ENCODE measurements around the gene FYB1. TPM values are rescaled to one million over a fixed set of nuclear protein-coding genes. Genes with fewer than 3 reads are reported as not detected.

Gene FYB1
- total RNA-seq, 1 experiment from 2014 or later, result 0.12 TPM

DNA sequence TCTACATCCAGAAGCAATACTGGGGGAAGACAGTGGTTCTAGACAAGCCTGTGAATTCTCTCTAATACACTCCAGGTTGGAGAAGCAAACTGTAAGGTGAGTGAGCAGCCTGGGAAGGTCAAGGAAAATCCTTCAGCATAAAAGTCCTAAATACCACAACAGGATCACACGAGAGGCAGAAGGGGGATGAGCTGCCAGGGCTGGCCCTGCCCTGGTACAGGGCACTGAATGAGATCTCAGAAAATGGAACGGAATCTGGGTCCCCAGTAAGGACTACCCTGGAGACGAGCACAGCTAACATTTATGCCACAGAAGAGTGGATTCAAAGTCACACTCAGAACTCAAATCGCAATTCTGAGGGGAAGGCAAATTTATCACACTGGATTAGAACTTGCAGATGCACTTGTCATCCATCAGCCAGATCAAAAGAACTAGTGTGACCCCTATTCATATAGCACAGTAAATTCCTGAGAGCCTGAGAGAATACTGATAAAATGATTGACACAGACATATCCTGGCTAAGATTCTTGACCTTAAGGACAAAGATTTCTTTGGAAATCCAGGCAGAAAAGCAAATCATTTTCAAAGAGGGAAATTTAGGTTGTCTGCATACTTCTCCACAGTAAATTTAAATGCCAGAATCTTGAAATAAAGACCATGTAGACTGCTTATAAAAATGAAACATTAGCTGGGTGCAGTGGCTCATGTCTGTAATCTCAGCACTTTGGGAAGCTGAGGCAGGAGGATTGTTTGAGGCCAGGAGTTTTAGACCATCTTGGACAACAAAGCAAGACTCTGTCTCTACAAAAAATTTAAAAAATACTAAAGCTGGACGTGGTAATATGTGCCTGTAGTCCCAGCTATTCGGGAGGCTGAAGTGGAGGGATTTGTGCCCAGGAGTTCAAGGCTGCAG, 25.6 kb downstream of the FYB1 start:
- Mint-ChIP-seq H3K27me3 (ENCODE audit: insufficient read depth, unreplicated experiment) (no peaks in the 10 kb centered on the region), H3K4me1 (ENCODE audit: insufficient read depth, unreplicated experiment) (peaks cover 31% of the 10 kb centered on the region), H3K36me3 (ENCODE audit: insufficient read depth, unreplicated experiment) (no peaks in the 10 kb centered on the region), H3K9me3 (ENCODE audit: unreplicated experiment) (no peaks in the 10 kb centered on the region), H3K4me3 (ENCODE audit: unreplicated experiment) (no peak overlapping the region), H3K27ac (ENCODE audit: low read depth, unreplicated experiment) (no peak overlapping the region)
- ChIA-PET POLR2A (interaction anchor here (1.0 to 1.8 kb wide), 5 partner anchors 12 to 192 kb away, joined by 3 to 8 read pairs (median 3); no protein-coding TSS in a partner anchor), CTCF (interaction anchor here (0.5 to 3.8 kb wide), 7 partner anchors 16 to 698 kb away, joined by 3 to 20 read pairs (median 3); no protein-coding TSS in a partner anchor)
- TF ChIP-seq, protein P1, sequence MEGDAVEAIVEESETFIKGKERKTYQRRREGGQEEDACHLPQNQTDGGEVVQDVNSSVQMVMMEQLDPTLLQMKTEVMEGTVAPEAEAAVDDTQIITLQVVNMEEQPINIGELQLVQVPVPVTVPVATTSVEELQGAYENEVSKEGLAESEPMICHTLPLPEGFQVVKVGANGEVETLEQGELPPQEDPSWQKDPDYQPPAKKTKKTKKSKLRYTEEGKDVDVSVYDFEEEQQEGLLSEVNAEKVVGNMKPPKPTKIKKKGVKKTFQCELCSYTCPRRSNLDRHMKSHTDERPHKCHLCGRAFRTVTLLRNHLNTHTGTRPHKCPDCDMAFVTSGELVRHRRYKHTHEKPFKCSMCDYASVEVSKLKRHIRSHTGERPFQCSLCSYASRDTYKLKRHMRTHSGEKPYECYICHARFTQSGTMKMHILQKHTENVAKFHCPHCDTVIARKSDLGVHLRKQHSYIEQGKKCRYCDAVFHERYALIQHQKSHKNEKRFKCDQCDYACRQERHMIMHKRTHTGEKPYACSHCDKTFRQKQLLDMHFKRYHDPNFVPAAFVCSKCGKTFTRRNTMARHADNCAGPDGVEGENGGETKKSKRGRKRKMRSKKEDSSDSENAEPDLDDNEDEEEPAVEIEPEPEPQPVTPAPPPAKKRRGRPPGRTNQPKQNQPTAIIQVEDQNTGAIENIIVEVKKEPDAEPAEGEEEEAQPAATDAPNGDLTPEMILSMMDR (IDR thresholded peaks at IDR 0.05; ENCODE audit: unreplicated experiment), result no peak
- no TSS peak for BruUV-seq (replicated peaks)
- intact Hi-C loops (cut with micrococcal nuclease), result loop anchor here (10.0 kb wide), 1 partner anchor 119 kb away; the partner anchor contains the start of gene RICTOR
- no peak for DNase-seq (ENCODE audit: unreplicated experiment)

DNA sequence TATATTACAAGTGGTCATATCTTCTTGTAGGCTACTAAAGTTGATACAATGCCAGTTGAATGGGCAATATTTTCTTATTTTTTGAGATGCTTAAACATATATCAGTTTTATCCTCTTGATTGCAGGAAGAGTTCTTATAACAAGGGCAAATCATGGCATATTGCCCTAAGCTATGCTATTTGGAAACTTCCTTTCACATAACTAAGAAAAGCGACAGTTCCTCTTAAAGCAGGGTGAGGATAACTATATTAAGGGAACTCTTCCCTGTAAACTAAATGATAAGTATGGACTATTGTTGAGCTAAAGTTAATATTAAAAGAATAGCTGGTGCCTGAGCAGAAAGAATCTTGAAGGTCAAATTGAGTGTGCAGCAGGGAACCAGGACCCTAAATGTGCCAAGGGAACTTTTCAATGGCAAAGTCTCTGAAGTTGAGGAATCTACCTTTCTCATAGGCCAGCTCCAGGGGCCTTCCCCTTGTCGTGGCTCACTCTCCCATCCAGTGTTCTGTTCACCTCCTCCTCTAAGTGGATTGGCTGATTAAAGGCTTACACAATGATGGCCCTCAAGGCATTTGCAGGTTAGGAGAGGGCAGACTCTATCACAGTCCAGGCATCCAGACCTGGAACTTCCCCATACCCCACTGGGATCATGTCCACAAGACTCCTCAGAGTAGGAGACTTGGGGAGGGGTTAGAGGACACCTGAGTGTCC, 26.8 kb downstream of the FYB1 start:
- Mint-ChIP-seq H3K27ac (ENCODE audit: low read depth, unreplicated experiment) (no peak overlapping the region), H3K36me3 (ENCODE audit: insufficient read depth, unreplicated experiment) (no peaks in the 10 kb centered on the region), H3K27me3 (ENCODE audit: insufficient read depth, unreplicated experiment) (no peaks in the 10 kb centered on the region), H3K4me1 (ENCODE audit: insufficient read depth, unreplicated experiment) (peaks cover 26% of the 10 kb centered on the region), H3K4me3 (ENCODE audit: unreplicated experiment) (no peak overlapping the region), H3K9me3 (ENCODE audit: unreplicated experiment) (no peaks in the 10 kb centered on the region)
- TF ChIP-seq, protein P1 (IDR thresholded peaks at IDR 0.05; ENCODE audit: unreplicated experiment), result no peak
- BruUV-seq (replicated peaks), result no TSS peak
- POLR2A ChIA-PET, result no interaction called here
- intact Hi-C loops (cut with micrococcal nuclease), result loop anchor here (10.0 kb wide), 1 partner anchor 118 kb away; the partner anchor contains the start of gene RICTOR
- no peak for DNase-seq (ENCODE audit: unreplicated experiment)
- CTCF ChIA-PET, result interaction anchor here (0.5 to 3.8 kb wide), 5 partner anchors 21 to 697 kb away, joined by 3 to 20 read pairs (median 4); no protein-coding TSS in a partner anchor

DNA sequence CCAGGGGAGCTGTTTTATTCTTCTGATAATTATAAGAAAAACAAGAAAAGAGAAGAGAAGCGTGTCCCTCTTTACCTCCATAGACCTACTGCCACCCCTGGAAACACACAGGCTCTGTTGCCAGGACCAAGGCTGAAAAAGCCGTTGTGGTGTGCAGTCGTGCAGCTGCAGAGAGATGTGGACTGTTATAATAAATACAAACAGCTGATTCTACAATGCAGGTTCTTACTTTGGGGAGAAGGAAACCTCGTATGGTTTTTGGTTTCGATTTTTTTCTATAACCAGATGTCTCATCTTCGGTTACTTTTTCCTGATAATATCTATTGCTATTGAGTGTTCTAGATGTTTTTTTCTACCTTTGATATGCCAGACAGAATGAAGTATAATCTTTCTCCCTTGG, 28.1 kb downstream of the FYB1 start:
- peaks cover 17% of the 10 kb centered on the region for H3K4me1 Mint-ChIP-seq (ENCODE audit: insufficient read depth, unreplicated experiment)
- H3K27ac Mint-ChIP-seq (ENCODE audit: low read depth, unreplicated experiment), result no peak overlapping the region
- intact Hi-C loops (cut with micrococcal nuclease), result loop anchor here (10.0 kb wide), 1 partner anchor 116 kb away; the partner anchor contains the start of gene RICTOR
- no peaks in the 10 kb centered on the region for H3K27me3 Mint-ChIP-seq (ENCODE audit: insufficient read depth, unreplicated experiment)
- TF ChIP-seq, protein P1 (IDR thresholded peaks at IDR 0.05; ENCODE audit: unreplicated experiment), result no peak
- POLR2A ChIA-PET, result interaction anchor here (0.6 kb wide), 1 partner anchor 86 kb away, joined by 3 read pairs; no protein-coding TSS in a partner anchor
- BruUV-seq (replicated peaks), result no TSS peak
- DNase-seq (ENCODE audit: unreplicated experiment), result no peak
- no peaks in the 10 kb centered on the region for H3K9me3 Mint-ChIP-seq (ENCODE audit: unreplicated experiment)
- H3K36me3 Mint-ChIP-seq (ENCODE audit: insufficient read depth, unreplicated experiment), result peaks cover 6% of the 10 kb centered on the region
- CTCF ChIA-PET, result interaction anchor here (2.1 kb wide), 1 partner anchor 92 kb away, joined by 6 read pairs; no protein-coding TSS in a partner anchor
- no peak overlapping the region for H3K4me3 Mint-ChIP-seq (ENCODE audit: unreplicated experiment)

Measured in MCF 10A (cell line).